Body of pancreas (tissue), 4 donors: ENCODE results near the gene IRF2.

Experiments
- CTCF ChIP-seq, 7 experiments: fragments of 450-650 bp in 4 of 7; fragments of 200-600 bp in 3 of 7; sonication (generic) in 3 of 7; IDR thresholded peaks; one replicate each; pipeline ENCODE4 v1.5.1; 2016 to 2019; ENCODE audit warnings: antibody characterized with exemption in 7 of 7
- POLR2A ChIP-seq, 3 donors: fragments of 450-650 bp; IDR thresholded peaks; one replicate each; pipeline ENCODE4 v1.6.1; 2016; ENCODE audit warnings: antibody characterized with exemption in 3 of 3, mild to moderate bottlenecking in 2 of 3

DNA sequence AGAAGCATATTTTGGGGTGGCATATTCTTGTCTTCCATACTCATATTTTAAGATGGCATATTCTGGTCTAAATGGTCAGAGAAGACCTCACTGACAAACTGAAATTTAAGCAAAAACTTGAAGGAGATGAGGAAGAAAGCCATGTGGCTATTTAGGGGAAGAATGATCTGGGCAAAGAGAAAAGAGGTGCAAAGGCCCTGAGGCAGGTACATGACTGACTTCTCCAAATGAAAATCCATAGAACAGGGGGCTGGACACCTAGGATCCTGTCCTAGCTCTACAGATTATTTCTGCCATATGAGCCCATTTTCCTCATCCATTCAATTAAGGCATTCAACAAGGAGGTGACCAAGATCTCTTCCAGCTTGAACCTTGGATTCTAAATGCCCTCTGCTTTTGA is 105.6 kb downstream of the IRF2 start:
- TF ChIP-seq POLR2A (IDR thresholded peaks at IDR 0.05) (no peak), CTCF (IDR thresholded peaks at IDR 0.05) (no peak)
